ENCODE measurements around the gene ZG16.
"Not testable (repeated sequence)": the region's sequence is repeated elsewhere in the genome, so short reads cannot be mapped to it uniquely, and the experiment has no call there.

ZG16 gene

DNA sequence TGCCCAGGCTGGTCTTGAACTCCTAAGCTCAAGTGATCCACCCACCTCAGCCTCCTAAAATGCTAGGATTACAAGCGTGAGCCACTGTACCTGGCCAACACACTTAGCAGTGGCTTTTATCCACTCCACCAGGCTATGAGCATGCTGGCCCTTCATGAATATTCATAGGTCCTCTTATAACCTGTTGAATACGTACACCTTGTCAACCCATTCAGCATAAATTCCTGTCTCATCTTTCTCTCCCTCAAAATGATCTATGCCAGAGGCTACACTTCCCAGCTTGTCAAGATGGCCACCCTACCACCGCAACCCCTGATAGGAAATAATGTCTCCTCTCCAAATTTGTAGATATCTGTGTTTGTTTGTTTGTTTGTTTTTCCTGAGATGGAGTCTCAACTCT lies 11.0 kb upstream of the ZG16 start:
- Histone ChIP-seq H3K4me1 (ENCODE audit: insufficient read depth, low read length, severe bottlenecking) (no peaks in the 10 kb centered on the region), H3K4me3 (ENCODE audit: low read depth, low read length, poor library complexity, severe bottlenecking) (no peak overlapping the region), H3K27ac (ENCODE audit: low read depth, low read length, poor library complexity, severe bottlenecking) (no peak overlapping the region), H3K36me3 (ENCODE audit: insufficient read depth, low read length) (no peaks in the 10 kb centered on the region), H3K9ac (ENCODE audit: low read length) (no peak overlapping the region), H3K4me2 (ENCODE audit: low read length) (no peak overlapping the region), H4K20me1 (ENCODE audit: insufficient read depth, low read length) (no peaks in the 10 kb centered on the region), H3K79me2 (ENCODE audit: insufficient read depth, low read length) (no peaks in the 10 kb centered on the region), H3K9me3 (ENCODE audit: low read length) (no peaks in the 10 kb centered on the region), H3F3A (ENCODE audit: insufficient read depth, low read length) (no peaks in the 10 kb centered on the region), H3K9me2 (ENCODE audit: low read depth, low read length) (no peaks in the 10 kb centered on the region), H2AFZ (ENCODE audit: low read length) (no peak overlapping the region), H3K27me3 (ENCODE audit: insufficient read depth, low read length) (no peaks in the 10 kb centered on the region)
- TF ChIP-seq, protein P1, sequence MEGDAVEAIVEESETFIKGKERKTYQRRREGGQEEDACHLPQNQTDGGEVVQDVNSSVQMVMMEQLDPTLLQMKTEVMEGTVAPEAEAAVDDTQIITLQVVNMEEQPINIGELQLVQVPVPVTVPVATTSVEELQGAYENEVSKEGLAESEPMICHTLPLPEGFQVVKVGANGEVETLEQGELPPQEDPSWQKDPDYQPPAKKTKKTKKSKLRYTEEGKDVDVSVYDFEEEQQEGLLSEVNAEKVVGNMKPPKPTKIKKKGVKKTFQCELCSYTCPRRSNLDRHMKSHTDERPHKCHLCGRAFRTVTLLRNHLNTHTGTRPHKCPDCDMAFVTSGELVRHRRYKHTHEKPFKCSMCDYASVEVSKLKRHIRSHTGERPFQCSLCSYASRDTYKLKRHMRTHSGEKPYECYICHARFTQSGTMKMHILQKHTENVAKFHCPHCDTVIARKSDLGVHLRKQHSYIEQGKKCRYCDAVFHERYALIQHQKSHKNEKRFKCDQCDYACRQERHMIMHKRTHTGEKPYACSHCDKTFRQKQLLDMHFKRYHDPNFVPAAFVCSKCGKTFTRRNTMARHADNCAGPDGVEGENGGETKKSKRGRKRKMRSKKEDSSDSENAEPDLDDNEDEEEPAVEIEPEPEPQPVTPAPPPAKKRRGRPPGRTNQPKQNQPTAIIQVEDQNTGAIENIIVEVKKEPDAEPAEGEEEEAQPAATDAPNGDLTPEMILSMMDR (IDR thresholded peaks at IDR 0.05; ENCODE audit: low read length): no peak
- no peak for TF ChIP-seq EZH2 (IDR thresholded peaks at IDR 0.05; ENCODE audit: borderline replicate concordance, low read length)

DNA sequence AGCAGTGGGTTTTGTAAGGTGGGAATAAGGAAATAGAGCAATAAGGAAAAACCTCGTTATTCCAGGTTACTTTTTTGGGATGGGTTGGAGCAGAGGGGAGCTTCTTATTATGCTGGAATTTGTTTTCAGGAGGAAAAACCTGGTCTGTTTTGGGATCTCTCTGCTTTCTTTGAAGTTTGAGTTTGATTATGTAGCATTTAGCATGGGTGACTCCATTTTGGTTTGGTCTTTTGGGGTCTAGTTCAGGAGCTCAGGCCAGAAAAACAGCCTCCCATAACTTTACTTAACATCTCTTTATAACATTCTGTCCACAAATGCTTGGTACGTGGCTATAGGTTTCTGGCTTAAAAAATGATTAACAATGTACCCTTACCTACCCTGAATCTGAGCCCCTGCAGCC lies 8.5 kb upstream of the ZG16 start:
- Histone ChIP-seq H3K4me1 (ENCODE audit: insufficient read depth, low read length, severe bottlenecking) (no peaks in the 10 kb centered on the region), H3K27me3 (ENCODE audit: insufficient read depth, low read length) (no peaks in the 10 kb centered on the region), H3K9me3 (ENCODE audit: low read length) (no peaks in the 10 kb centered on the region), H3K36me3 (ENCODE audit: insufficient read depth, low read length) (no peaks in the 10 kb centered on the region), H3K9me2 (ENCODE audit: low read depth, low read length) (no peaks in the 10 kb centered on the region), H3K27ac (ENCODE audit: low read depth, low read length, poor library complexity, severe bottlenecking) (no peak overlapping the region), H2AFZ (ENCODE audit: low read length) (no peak overlapping the region), H3K9ac (ENCODE audit: low read length) (no peak overlapping the region), H3K79me2 (ENCODE audit: insufficient read depth, low read length) (no peaks in the 10 kb centered on the region), H3F3A (ENCODE audit: insufficient read depth, low read length) (no peaks in the 10 kb centered on the region), H3K4me2 (ENCODE audit: low read length) (no peak overlapping the region), H3K4me3 (ENCODE audit: low read depth, low read length, poor library complexity, severe bottlenecking) (no peak overlapping the region), H4K20me1 (ENCODE audit: insufficient read depth, low read length) (no peaks in the 10 kb centered on the region)
- TF ChIP-seq, protein P1 (IDR thresholded peaks at IDR 0.05; ENCODE audit: low read length): no peak
- no peak for TF ChIP-seq EZH2 (IDR thresholded peaks at IDR 0.05; ENCODE audit: borderline replicate concordance, low read length)

DNA sequence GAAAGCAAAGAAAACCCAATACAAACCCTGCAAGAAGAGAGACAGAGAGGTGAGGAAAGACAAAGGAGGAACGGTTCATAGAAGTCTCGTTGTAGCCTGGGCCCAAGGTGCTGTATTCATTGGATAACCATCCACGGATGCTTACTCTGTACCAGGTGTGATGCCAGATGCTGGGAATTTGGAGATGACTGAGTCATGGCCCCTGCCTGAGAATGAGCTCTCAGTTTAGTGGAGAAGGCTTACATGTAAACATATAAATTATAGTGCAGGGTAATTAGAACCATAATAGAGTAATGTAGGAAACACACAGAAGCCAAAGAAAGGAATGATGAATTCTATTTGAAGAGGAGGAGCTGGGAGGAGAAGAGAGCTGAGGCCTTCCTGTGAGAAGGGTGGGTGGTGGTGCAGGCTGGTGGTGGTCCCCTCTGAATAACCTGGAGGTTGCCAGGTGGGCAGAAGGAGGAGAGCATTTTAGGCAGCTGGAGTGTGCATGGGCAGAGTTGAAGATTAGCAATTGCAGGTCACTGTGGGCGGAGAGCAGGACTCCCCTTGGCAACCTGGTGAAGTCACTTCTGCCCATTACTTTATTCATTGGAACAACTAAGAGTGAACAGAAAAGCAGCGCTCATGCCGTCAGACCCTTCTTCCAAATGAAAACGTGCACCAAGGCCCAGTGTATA lies 7.7 kb upstream of the ZG16 start:
- no peak overlapping the region for H3K9ac ChIP-seq (ENCODE audit: low read length)
- H3K27me3 ChIP-seq (ENCODE audit: insufficient read depth, low read length): no peaks in the 10 kb centered on the region
- no peak overlapping the region for H3K4me3 ChIP-seq (ENCODE audit: low read depth, low read length, poor library complexity, severe bottlenecking)
- H3K36me3 ChIP-seq (ENCODE audit: insufficient read depth, low read length): no peaks in the 10 kb centered on the region
- H3K9me2 ChIP-seq (ENCODE audit: low read depth, low read length): no peaks in the 10 kb centered on the region
- no peaks in the 10 kb centered on the region for H4K20me1 ChIP-seq (ENCODE audit: insufficient read depth, low read length)
- H2AFZ ChIP-seq (ENCODE audit: low read length): no peak overlapping the region
- H3F3A ChIP-seq (ENCODE audit: insufficient read depth, low read length): no peaks in the 10 kb centered on the region
- TF ChIP-seq EZH2 (IDR thresholded peaks at IDR 0.05; ENCODE audit: borderline replicate concordance, low read length): no peak
- TF ChIP-seq, protein P1 (IDR thresholded peaks at IDR 0.05; ENCODE audit: low read length): no peak
- no peak overlapping the region for H3K27ac ChIP-seq (ENCODE audit: low read depth, low read length, poor library complexity, severe bottlenecking)
- H3K9me3 ChIP-seq (ENCODE audit: low read length): no peaks in the 10 kb centered on the region
- no peaks in the 10 kb centered on the region for H3K79me2 ChIP-seq (ENCODE audit: insufficient read depth, low read length)
- no peak overlapping the region for H3K4me2 ChIP-seq (ENCODE audit: low read length)
- H3K4me1 ChIP-seq (ENCODE audit: insufficient read depth, low read length, severe bottlenecking): no peaks in the 10 kb centered on the region

DNA sequence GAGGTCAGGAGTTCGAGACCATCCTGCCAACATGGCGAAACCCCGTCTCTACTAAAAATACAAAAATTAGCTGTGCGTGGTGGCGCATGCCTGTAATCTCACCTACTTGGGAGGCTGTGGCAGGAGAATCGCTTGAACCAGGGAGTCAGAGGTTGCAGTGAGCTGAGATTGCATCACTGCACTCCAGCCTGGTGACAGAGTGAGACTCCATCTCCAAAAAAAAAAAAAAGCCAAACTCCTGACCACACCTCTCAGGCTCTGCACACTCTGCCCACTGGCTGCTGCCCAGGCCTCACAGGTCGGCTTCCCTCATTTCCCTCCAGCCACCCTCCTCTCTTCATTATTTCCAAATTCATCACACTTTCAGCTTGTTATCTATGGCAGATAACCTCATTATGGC lies 5.7 kb upstream of the ZG16 start:
- H3K9me2 ChIP-seq (ENCODE audit: low read depth, low read length); H3K27ac ChIP-seq (ENCODE audit: low read depth, low read length, poor library complexity, severe bottlenecking); H4K20me1 ChIP-seq (ENCODE audit: insufficient read depth, low read length); H3K36me3 ChIP-seq (ENCODE audit: insufficient read depth, low read length); H3K79me2 ChIP-seq (ENCODE audit: insufficient read depth, low read length); H2AFZ ChIP-seq (ENCODE audit: low read length); H3K4me1 ChIP-seq (ENCODE audit: insufficient read depth, low read length, severe bottlenecking); H3K9ac ChIP-seq (ENCODE audit: low read length); H3F3A ChIP-seq (ENCODE audit: insufficient read depth, low read length); H3K27me3 ChIP-seq (ENCODE audit: insufficient read depth, low read length); H3K4me3 ChIP-seq (ENCODE audit: low read depth, low read length, poor library complexity, severe bottlenecking); H3K4me2 ChIP-seq (ENCODE audit: low read length); H3K9me3 ChIP-seq (ENCODE audit: low read length): not testable (repeated sequence)

Measured in OCI-LY1 (cell line).